Astrocyte of the spinal cord (primary cell): ENCODE results near the gene TMEM174.

Source experiments
- DNase-seq: peaks from one replicate; pipeline ENCODE4 v3.0.0; 2011; ENCODE audit warnings: low read depth, low spot score
- H3K4me3 ChIP-seq: 2 replicates; pipeline ENCODE4 v1.5.1; 2011; ENCODE audit warnings: low read depth, mild to moderate bottlenecking, low read length, moderate library complexity
- CTCF ChIP-seq: IDR thresholded peaks from 2 replicates; pipeline ENCODE4 v1.5.1; 2012; ENCODE audit warnings: low read depth, mild to moderate bottlenecking, low read length, inconsistent platforms
- in situ Hi-C: cut with HindIII; loops from 2 replicates; pipeline ENCODE4 v1.10.0; 2017; ENCODE audit warnings: low sequenced_read_pairs

The TMEM174 gene

GRCh38 chr5:73132759-73133158 is 40.2 kb upstream of the TMEM174 start:
- no peak for DNase-seq
- no peak for TF ChIP-seq CTCF
- no peak overlapping the region for H3K4me3 ChIP-seq
- in situ Hi-C loops: no loop called here

GRCh38 chr5:73135021-73135420 is 38.0 kb upstream of the TMEM174 start:
- DNase-seq: no peak
- TF ChIP-seq CTCF: no peak
- in situ Hi-C loops: no loop called here

GRCh38 chr5:73135429-73136054 is 37.5 kb upstream of the TMEM174 start:
- TF ChIP-seq CTCF: peak; percentile 69
- in situ Hi-C loops: no loop called here
- peak; percentile 50 for DNase-seq
- H3K4me3 ChIP-seq: no peak overlapping the region

More at GRCh38 chr5:73135021-73135420, 38.0 kb upstream of the TMEM174 start:
- H3K4me3 ChIP-seq: no peak overlapping the region

- in situ Hi-C loops: no loop called here
- no peak for TF ChIP-seq CTCF
- no peak for DNase-seq
- no peak overlapping the region for H3K4me3 ChIP-seq
These were observed 36.9 kb upstream of the TMEM174 start for GRCh38 chr5:73136055-73136562.

- no peak overlapping the region for H3K4me3 ChIP-seq
- no peak for DNase-seq
- no peak for TF ChIP-seq CTCF
- in situ Hi-C loops: no loop called here
These were observed 35.1 kb upstream of the TMEM174 start for GRCh38 chr5:73137563-73138530.

- TF ChIP-seq CTCF: no peak
- H3K4me3 ChIP-seq: no peak overlapping the region
- no peak for DNase-seq
- in situ Hi-C loops: no loop called here
These were observed 33.5 kb upstream of the TMEM174 start for GRCh38 chr5:73139485-73139884.
